Measurements from ENCODE around the gene TMC4.

The TMC4 gene

GRCh38 chr19:54136086-54136863, 36.7 kb downstream of the TMC4 start:
- DNase-seq (ENCODE audit: extremely low read depth in 1 of 2, low read depth in 1 of 2), result no peak

- DNase-seq (ENCODE audit: extremely low read depth in 1 of 2, low read depth in 1 of 2), result no peak
Observed at GRCh38 chr19:54133957-54134590, 38.9 kb downstream of the TMC4 start.

GRCh38 chr19:54133312-54133956, 39.5 kb downstream of the TMC4 start:
- DNase-seq (ENCODE audit: extremely low read depth in 1 of 2, low read depth in 1 of 2), result no peak

- no peak for DNase-seq (ENCODE audit: extremely low read depth in 1 of 2, low read depth in 1 of 2)
Observed at GRCh38 chr19:54129617-54129996, 43.4 kb downstream of the TMC4 start.

GRCh38 chr19:54128796-54129616, 44.0 kb downstream of the TMC4 start:
- no peak for DNase-seq (ENCODE audit: extremely low read depth in 1 of 2, low read depth in 1 of 2)

- no peak for DNase-seq (ENCODE audit: extremely low read depth in 1 of 2, low read depth in 1 of 2)
Observed at GRCh38 chr19:54128441-54128725, 44.6 kb downstream of the TMC4 start.

- no peak for DNase-seq (ENCODE audit: extremely low read depth in 1 of 2, low read depth in 1 of 2)
Observed at GRCh38 chr19:54127688-54128440, 45.1 kb downstream of the TMC4 start.

GRCh38 chr19:54125713-54126112, 47.2 kb downstream of the TMC4 start:
- DNase-seq (ENCODE audit: extremely low read depth in 1 of 2, low read depth in 1 of 2), result no peak

GRCh38 chr19:54124393-54124792, 48.6 kb downstream of the TMC4 start:
- no peak for DNase-seq (ENCODE audit: extremely low read depth in 1 of 2, low read depth in 1 of 2)

GRCh38 chr19:54123682-54124081, 49.3 kb downstream of the TMC4 start:
- no peak for DNase-seq (ENCODE audit: extremely low read depth in 1 of 2, low read depth in 1 of 2)

- no peak for DNase-seq (ENCODE audit: extremely low read depth in 1 of 2, low read depth in 1 of 2)
Observed at GRCh38 chr19:54121259-54121658, 51.7 kb downstream of the TMC4 start.

GRCh38 chr19:54115109-54116063, 57.6 kb downstream of the TMC4 start, which contains the start of the genes PRPF31 and TFPT:
PRPF31 (plus strand) TSS chr19:54115754; CDS start chr19:54118279, 2,525 bp downstream.
TFPT (minus strand) TSS chr19:54115657; CDS start chr19:54115269, 388 bp downstream.
- peak; percentile 89 to 96 for DNase-seq (ENCODE audit: extremely low read depth in 1 of 2, low read depth in 1 of 2)

- DNase-seq (ENCODE audit: extremely low read depth in 1 of 2, low read depth in 1 of 2), result peak in 1 of 2 donors; percentile 28
Observed at GRCh38 chr19:54114340-54115108, 58.4 kb downstream of the TMC4 start.
